HG03139 (cell line): ENCODE measurements around the gene WDFY4.

Source experiments
- ATAC-seq: cut with Tn5 transposase; IDR thresholded peaks from one replicate; pipeline ENCODE4 v1.9.1; 2021; ENCODE audit not compliant: unreplicated experiment

The WDFY4 gene

GRCh38 chr10:48895803-48896195 is 211.1 kb downstream of the WDFY4 start:
- ATAC-seq, result no peak

- no peak for ATAC-seq
Measured at GRCh38 chr10:48896756-48897440, 212.2 kb downstream of the WDFY4 start.

DNA sequence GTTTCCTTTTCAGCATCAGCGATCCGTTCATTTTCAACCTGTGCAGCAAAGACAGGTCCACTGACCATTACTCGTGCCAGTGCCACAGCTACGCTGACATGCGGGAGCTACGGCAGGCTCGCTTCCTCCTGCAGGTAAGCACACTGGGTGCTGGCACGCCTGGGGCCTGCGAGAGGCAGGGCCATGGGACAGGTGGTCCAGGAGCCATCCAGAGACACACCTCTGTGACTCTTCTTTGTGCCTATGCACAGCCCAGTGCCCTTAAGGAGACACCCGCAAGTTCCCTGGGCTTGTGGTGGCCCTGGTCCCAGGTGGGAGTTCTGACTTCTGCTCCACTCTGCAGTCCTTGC is 212.7 kb downstream of the WDFY4 start:
- ATAC-seq, result no peak

GRCh38 chr10:48898426-48898825 is 213.8 kb downstream of the WDFY4 start:
- no peak for ATAC-seq

- ATAC-seq, result no peak
Measured at GRCh38 chr10:48899781-48900180, 215.1 kb downstream of the WDFY4 start.

- no peak for ATAC-seq
Measured at GRCh38 chr10:48900371-48900801, 215.7 kb downstream of the WDFY4 start.

DNA sequence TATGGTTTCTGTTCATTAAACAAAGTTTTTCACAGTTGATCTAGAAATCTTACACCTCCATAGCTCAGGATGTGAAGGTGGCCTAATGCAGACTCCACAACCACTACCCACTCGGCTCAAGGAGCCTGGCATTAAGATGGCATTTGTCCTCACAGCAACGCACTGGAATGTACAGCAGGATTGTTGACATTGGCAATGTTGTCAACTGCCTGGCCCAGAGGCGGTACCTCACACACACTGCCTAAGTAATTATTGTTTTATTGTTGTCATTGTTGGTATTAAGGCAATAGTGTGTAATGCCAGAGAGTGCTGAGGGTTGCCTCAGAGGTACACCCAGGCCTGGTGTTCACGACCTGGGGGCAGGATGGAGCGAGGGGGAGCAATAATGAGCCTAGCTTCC is 216.6 kb downstream of the WDFY4 start:
- no peak for ATAC-seq

DNA sequence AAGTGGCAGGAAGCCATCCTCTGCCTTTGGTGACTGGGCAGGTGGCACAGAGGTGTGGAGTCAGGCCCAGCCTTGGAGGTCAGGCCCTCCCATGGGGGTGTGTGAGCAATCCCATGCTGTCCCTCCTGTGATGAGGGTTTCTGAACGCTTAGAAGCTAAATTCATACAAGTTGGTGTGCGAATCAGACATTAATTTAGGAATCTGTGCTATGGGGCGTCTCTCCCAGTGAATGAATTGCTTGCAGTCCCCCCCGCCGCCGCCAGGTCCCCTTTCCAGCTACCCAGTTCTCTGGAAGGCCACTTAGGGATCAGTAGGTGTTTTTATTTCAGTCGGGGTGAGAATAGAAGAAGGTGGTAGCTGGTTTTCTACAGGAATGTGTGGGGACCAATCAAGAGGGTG is 217.4 kb downstream of the WDFY4 start:
- no peak for ATAC-seq

DNA sequence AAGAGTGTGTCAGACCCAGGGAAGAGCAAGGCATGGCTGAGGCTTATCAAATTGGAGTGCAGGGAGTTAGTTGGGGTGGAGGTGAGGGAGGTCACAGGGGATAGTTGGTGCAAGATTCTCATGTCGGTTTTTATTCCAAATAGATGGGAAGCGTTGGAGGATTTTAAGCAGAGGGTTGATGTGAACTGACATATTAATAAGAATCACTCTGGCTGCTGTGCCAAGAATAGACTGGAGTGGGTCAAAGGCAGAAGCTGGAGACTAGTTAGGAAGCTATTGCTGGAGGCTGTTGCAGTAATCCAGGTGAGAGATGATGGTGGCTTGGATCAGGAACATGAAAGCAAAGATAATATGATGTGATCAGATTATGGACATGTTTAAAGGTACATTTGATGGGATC is 218.5 kb downstream of the WDFY4 start:
- no peak for ATAC-seq

DNA sequence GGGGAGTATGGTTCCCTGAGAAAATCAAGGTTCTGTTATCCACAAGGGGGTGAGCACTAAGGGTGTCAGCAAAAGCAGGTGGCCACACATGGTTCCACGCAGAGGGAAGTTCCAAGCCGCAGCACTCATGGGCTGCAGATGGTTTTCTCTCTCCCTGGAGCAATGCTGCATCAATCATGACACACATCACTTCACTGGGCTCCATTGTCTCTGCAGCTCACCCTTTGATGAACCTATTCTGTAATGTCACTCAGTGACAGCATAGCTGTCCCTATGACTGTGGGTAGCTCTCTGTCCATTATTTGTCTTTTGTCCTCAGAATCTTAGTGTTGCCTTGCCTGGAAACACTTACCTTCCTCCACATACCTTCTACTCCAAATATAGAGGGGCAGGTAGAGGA is 220.2 kb downstream of the WDFY4 start:
- ATAC-seq, result no peak

DNA sequence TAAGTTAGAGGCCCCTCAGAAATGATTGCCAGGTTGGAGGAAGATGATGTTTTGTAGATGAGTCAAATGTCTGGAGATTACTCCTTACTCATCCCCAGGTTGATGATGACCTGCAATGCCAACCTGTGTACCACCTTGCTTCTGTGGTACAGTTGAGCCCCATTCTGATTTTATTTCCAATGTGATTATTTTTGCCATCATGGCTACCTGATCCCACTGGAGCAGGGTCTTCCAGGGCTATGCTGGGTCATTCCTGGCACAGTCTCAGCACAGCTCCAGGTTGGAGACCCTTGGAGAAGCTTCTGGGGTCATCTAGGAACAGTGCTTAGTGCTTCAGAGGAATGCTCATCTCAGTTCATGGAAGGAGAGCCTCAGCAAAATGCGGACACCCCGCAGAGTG is 220.6 kb downstream of the WDFY4 start:
- no peak for ATAC-seq

- ATAC-seq, result no peak
Measured at GRCh38 chr10:48906841-48907240, 222.2 kb downstream of the WDFY4 start.

- no peak for ATAC-seq
Measured at GRCh38 chr10:48907730-48908129, 223.1 kb downstream of the WDFY4 start.

GRCh38 chr10:48910548-48910947 is 225.9 kb downstream of the WDFY4 start:
- ATAC-seq, result no peak

DNA sequence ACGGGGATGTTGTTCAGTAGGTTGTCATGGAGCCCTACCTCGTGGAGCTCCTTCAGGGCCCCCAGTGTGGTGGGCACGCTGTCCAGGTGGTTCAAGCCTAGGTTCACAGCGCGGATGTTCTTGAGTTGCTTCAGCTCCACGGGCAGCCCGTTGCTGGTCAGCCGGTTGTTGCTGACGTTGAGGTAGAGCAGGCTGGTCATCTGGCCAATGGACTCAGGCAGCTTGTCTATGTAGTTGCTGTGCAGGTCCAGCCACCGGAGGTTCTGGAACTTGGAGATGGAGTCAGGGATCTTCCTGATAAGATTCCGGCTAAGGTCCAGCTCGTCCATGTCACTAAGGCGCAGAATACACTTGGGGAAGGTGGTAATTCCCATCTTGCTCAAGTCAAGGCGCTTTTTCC is 229.0 kb downstream of the WDFY4 start:
- ATAC-seq, result no peak

- ATAC-seq, result no peak
Measured at GRCh38 chr10:48923748-48924147, 239.1 kb downstream of the WDFY4 start.

DNA sequence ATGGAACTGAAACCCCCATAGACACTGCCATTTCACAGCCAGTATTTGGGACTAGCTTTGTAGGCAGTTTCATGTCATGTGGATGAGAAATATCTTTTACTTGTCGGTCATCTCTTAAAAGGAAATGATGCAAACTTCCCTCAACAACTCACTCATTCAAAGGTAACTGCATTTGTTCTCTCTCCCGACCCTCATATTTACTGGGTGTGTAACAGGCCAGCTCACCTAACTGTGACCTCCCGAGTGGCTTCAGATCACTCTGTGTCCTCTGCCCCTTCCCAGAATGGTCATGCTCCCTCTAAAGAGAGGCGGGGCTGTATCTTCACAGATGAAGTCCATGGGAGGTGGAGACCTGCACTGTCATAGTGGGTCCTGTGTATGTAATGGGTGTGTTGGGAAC is 240.3 kb downstream of the WDFY4 start:
- no peak for ATAC-seq

- ATAC-seq, result no peak
Measured at GRCh38 chr10:48926255-48926654, 241.6 kb downstream of the WDFY4 start.

GRCh38 chr10:48926764-48927540 is 242.3 kb downstream of the WDFY4 start:
- ATAC-seq, result no peak

- no peak for ATAC-seq
Measured at GRCh38 chr10:48929413-48929990, 244.8 kb downstream of the WDFY4 start.

GRCh38 chr10:48931188-48931587 is 246.5 kb downstream of the WDFY4 start:
- ATAC-seq, result no peak
